HG02763 (cell line): ENCODE measurements around the gene LAMB4.

Source experiments
- ATAC-seq: cut with Tn5 transposase; IDR thresholded peaks from one replicate; pipeline ENCODE4 v1.9.1; 2021; ENCODE audit warnings: mild to moderate bottlenecking, moderate library complexity; ENCODE audit not compliant: unreplicated experiment

Gene LAMB4

GRCh38 chr7:108142675-108143259 is 12.6 kb upstream of the LAMB4 start:
- no peak for ATAC-seq

GRCh38 chr7:108142180-108142579 is 12.0 kb upstream of the LAMB4 start:
- ATAC-seq: no peak

- ATAC-seq: no peak
Measured at GRCh38 chr7:108140671-108141070, 10.5 kb upstream of the LAMB4 start.

GRCh38 chr7:108138911-108139310 is 8.8 kb upstream of the LAMB4 start:
- ATAC-seq: no peak

GRCh38 chr7:108137993-108138392 is 7.8 kb upstream of the LAMB4 start:
- no peak for ATAC-seq

- no peak for ATAC-seq
Measured at GRCh38 chr7:108137040-108137439, 6.9 kb upstream of the LAMB4 start.

GRCh38 chr7:108136191-108136688 is 6.1 kb upstream of the LAMB4 start:
- peak; percentile 6 for ATAC-seq

GRCh38 chr7:108135446-108136190 is 5.5 kb upstream of the LAMB4 start:
- ATAC-seq: peak; percentile 96

GRCh38 chr7:108134486-108134885 is 4.3 kb upstream of the LAMB4 start:
- no peak for ATAC-seq

- ATAC-seq: no peak
Measured at GRCh38 chr7:108132551-108133265, 2.5 kb upstream of the LAMB4 start.

GRCh38 chr7:108129018-108129965 is 869 bp downstream of the LAMB4 start:
- no peak for ATAC-seq

GRCh38 chr7:108128514-108128913 is 1.6 kb downstream of the LAMB4 start:
- ATAC-seq: no peak

- ATAC-seq: no peak
Measured at GRCh38 chr7:108127461-108127860, 2.7 kb downstream of the LAMB4 start.

- no peak for ATAC-seq
Measured at GRCh38 chr7:108124820-108125219, 5.3 kb downstream of the LAMB4 start.

GRCh38 chr7:108122181-108122580 is 8.0 kb downstream of the LAMB4 start:
- ATAC-seq: no peak

GRCh38 chr7:108120933-108121332 is 9.2 kb downstream of the LAMB4 start:
- no peak for ATAC-seq

- no peak for ATAC-seq
Measured at GRCh38 chr7:108120196-108120595, 10.0 kb downstream of the LAMB4 start.

GRCh38 chr7:108118959-108119358 is 11.2 kb downstream of the LAMB4 start:
- ATAC-seq: no peak

GRCh38 chr7:108114117-108114841 is 15.9 kb downstream of the LAMB4 start:
- ATAC-seq: no peak

GRCh38 chr7:108112683-108113082 is 17.5 kb downstream of the LAMB4 start:
- no peak for ATAC-seq
